GM12891 (cell line): ENCODE data around the gene BTBD9.

Experiments used
- POLR2A ChIP-seq: IDR thresholded peaks from 2 replicates; pipeline ENCODE4 v1.6.1; 2011; ENCODE audit warnings: low read depth, low read length, control low read depth
- POLR2AphosphoS5 ChIP-seq: IDR thresholded peaks from 2 replicates; pipeline ENCODE4 v1.6.1; 2011; ENCODE audit warnings: low read depth, low read length, control low read depth
- TAF1 ChIP-seq: IDR thresholded peaks from 2 replicates; pipeline ENCODE4 v1.6.1; 2011; ENCODE audit warnings: low read depth, low read length, control low read depth

DNA sequence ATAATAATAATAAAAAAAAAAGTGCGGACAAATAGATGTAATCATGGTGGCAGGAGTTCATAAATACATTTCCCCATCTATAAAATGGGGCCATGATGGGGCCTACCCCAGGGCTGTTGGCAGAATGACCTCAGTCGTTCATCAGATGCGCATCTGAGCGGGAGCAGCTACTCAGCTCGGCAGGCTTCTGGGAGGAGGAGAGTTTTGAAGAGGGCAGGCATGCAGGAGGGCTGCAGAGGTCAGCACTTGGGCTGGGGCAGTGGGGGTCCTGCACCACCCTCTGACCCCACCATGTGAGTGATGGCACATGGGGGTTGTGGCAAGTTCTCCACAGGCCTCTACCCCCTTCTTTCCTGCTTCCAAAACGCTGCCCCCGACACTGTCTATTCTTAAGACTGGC, 446.7 kb downstream of the BTBD9 start:
- TF ChIP-seq POLR2A (no peak), TAF1 (no peak), POLR2AphosphoS5 (no peak)
